A549 (cell line): ENCODE results near the gene ID3.

Experiments used
- CTCF ChIP-seq: fragments of >200 bp; sonication (Bioruptor Twin); formaldehyde crosslinking; IDR thresholded peaks from 3 replicates; pipeline ENCODE4 v1.5.1; 2016
- EP300 ChIP-seq, 2 experiments: fragments of >200 bp; sonication (Bioruptor Twin); formaldehyde crosslinking; IDR thresholded peaks; 2 replicates in 1 of 2; 3 replicates in 1 of 2; pipeline ENCODE4 v1.6.1; 2016 to 2017
- ESRRA ChIP-seq: fragments of 150-350 bp; IDR thresholded peaks from 2 replicates; pipeline ENCODE4 v1.6.1; 2014; ENCODE audit warnings: mild to moderate bottlenecking, low read length, borderline replicate concordance
- HDAC2 ChIP-seq: fragments of 200-600 bp; sonication (generic); IDR thresholded peaks from 2 replicates; pipeline ENCODE4 v1.6.1; 2016
- KDM1A ChIP-seq: fragments of 200-600 bp; sonication (generic); IDR thresholded peaks from 2 replicates; pipeline ENCODE4 v1.6.1; 2016; ENCODE audit warnings: low read depth, mild to moderate bottlenecking
- MAX ChIP-seq: IDR thresholded peaks from 2 replicates; pipeline ENCODE4 v1.6.1; 2012
- MAZ ChIP-seq: fragments of 150-350 bp; IDR thresholded peaks from 2 replicates; pipeline ENCODE4 v1.6.1; 2014; ENCODE audit warnings: antibody characterized with exemption, low read depth, low read length, borderline replicate concordance
- MYC ChIP-seq: IDR thresholded peaks from 2 replicates; pipeline ENCODE4 v1.6.1; 2012; ENCODE audit warnings: mild to moderate bottlenecking, inconsistent platforms, low read length, improper control_type of control experiment, borderline replicate concordance
- NR3C1 ChIP-seq: fragments of >200 bp; sonication (Bioruptor Twin); formaldehyde crosslinking; IDR thresholded peaks from 3 replicates; pipeline ENCODE4 v1.6.1; 2017
- RARB ChIP-seq: fragments of 250-450 bp; sonication (Bioruptor Pico); IDR thresholded peaks from 2 replicates; pipeline ENCODE4 v1.8.0; 2021; ENCODE audit warnings: mild to moderate bottlenecking, moderate library complexity
- REST ChIP-seq: fragments of 200-600 bp; sonication (generic); IDR thresholded peaks from 2 replicates; pipeline ENCODE4 v1.6.1; 2016; ENCODE audit warnings: antibody characterized with exemption, mild to moderate bottlenecking, moderate library complexity
- SREBF2 ChIP-seq: fragments of 450-650 bp; IDR thresholded peaks from 2 replicates; pipeline ENCODE4 v1.6.1; 2014; ENCODE audit warnings: mild to moderate bottlenecking, moderate library complexity

- TF ChIP-seq EP300 (IDR thresholded peaks at IDR 0.05) (no peak), CTCF (no peak), HDAC2 (no peak), REST (no peak), SREBF2 (no peak), RARB (no peak), ESRRA (no peak), KDM1A (no peak), MAZ (no peak), NR3C1 (no peak), MAX (no peak), MYC (no peak)
Observed at GRCh38 chr1:23543707-23544443, 15.4 kb downstream of the ID3 start.
